GM21528 (cell line): ENCODE data around the gene DHX29.
"Not testable (repeated sequence)": the region's sequence is repeated elsewhere in the genome, so short reads cannot be mapped to it uniquely, and the experiment has no call there.

Experiments
- ATAC-seq: cut with Tn5 transposase; IDR thresholded peaks from one replicate; pipeline ENCODE4 v1.9.1; 2021; ENCODE audit warnings: mild to moderate bottlenecking, moderate library complexity; ENCODE audit not compliant: unreplicated experiment, low FRiP score

Gene DHX29

GRCh38 chr5:55307383-55308253, at the start of gene DHX29, which contains the start of gene MTREX:
DHX29 (minus strand) TSS chr5:55307694; CDS start chr5:55307573, 121 bp downstream.
MTREX (plus strand) TSS chr5:55307989; CDS start chr5:55308014, 25 bp downstream.
- ATAC-seq: peak; percentile 96

- no peak for ATAC-seq
Observed at GRCh38 chr5:55356896-55357295, 49.4 kb upstream of the DHX29 start.

GRCh38 chr5:55350754-55351153, 43.3 kb upstream of the DHX29 start:
- no peak for ATAC-seq

GRCh38 chr5:55347786-55348185, 40.3 kb upstream of the DHX29 start:
- no peak for ATAC-seq

GRCh38 chr5:55345327-55345726, 37.8 kb upstream of the DHX29 start:
- ATAC-seq: no peak

GRCh38 chr5:55344392-55344992, 37.0 kb upstream of the DHX29 start:
- no peak for ATAC-seq

GRCh38 chr5:55343609-55344008, 36.1 kb upstream of the DHX29 start:
- no peak for ATAC-seq

GRCh38 chr5:55343107-55343506, 35.6 kb upstream of the DHX29 start:
- ATAC-seq: no peak

- ATAC-seq: no peak
Observed at GRCh38 chr5:55338810-55339243, 31.3 kb upstream of the DHX29 start.

GRCh38 chr5:55338092-55338613, 30.7 kb upstream of the DHX29 start:
- ATAC-seq: no peak

- ATAC-seq: no peak
Observed at GRCh38 chr5:55333811-55334210, 26.3 kb upstream of the DHX29 start.

- ATAC-seq: no peak
Observed at GRCh38 chr5:55333017-55333416, 25.5 kb upstream of the DHX29 start.

GRCh38 chr5:55331321-55331720, 23.8 kb upstream of the DHX29 start:
- ATAC-seq: no peak

GRCh38 chr5:55327281-55327680, 19.8 kb upstream of the DHX29 start:
- ATAC-seq: no peak

GRCh38 chr5:55325621-55326020, 18.1 kb upstream of the DHX29 start:
- ATAC-seq: no peak

- no peak for ATAC-seq
Observed at GRCh38 chr5:55324815-55325418, 17.4 kb upstream of the DHX29 start.

GRCh38 chr5:55324006-55324405, 16.5 kb upstream of the DHX29 start:
- ATAC-seq: no peak

- no peak for ATAC-seq
Observed at GRCh38 chr5:55320571-55320970, 13.1 kb upstream of the DHX29 start.

- ATAC-seq: no peak
Observed at GRCh38 chr5:55319491-55319890, 12.0 kb upstream of the DHX29 start.

GRCh38 chr5:55318237-55318636, 10.7 kb upstream of the DHX29 start:
- not testable (repeated sequence) for ATAC-seq

GRCh38 chr5:55316837-55317236, 9.3 kb upstream of the DHX29 start:
- no peak for ATAC-seq
